ENCODE data around the gene KCNMA1.

KCNMA1 gene

DNA sequence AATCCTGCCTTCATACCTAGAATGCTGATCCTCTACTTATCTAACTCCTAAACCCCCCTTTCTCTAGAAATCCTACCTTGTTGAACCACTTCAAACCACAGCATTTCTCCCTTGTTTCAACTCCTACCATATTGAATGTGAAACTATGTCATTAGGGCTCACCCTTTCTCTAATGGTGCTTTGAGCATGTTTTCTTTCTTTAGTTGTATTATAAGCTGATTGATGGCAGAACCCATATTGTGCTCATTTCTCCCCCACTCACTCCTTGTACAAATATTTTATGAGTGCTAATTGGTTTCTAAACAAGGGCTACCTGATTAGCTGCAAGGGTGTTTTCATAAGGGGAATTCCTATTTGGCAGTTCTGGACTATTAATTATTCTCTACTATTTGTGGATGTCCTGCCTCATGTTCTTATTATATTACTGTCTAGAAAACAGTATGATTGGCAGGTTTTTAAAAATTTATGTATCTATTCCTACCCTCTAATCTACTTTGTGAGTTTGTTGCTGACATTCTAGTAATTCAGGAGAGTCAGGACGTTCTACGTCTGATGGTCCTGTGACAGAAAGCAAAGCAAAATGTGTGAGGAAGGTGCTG, 765.8 kb downstream of the KCNMA1 start:
- TF ChIP-seq EGR1 (IDR thresholded peaks at IDR 0.05) = no peak
- no peak for TF ChIP-seq EP300 (IDR thresholded peaks at IDR 0.05; ENCODE audit: borderline replicate concordance)
- TF ChIP-seq, protein P1, sequence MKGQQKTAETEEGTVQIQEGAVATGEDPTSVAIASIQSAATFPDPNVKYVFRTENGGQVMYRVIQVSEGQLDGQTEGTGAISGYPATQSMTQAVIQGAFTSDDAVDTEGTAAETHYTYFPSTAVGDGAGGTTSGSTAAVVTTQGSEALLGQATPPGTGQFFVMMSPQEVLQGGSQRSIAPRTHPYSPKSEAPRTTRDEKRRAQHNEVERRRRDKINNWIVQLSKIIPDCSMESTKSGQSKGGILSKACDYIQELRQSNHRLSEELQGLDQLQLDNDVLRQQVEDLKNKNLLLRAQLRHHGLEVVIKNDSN (IDR thresholded peaks at IDR 0.05) = no peak
- TF ChIP-seq TAF1 (IDR thresholded peaks at IDR 0.05; ENCODE audit: low read depth) = no peak
- TF ChIP-seq FOXM1 (IDR thresholded peaks at IDR 0.05; ENCODE audit: borderline replicate concordance, low read depth) = no peak
- TF ChIP-seq CEBPB (IDR thresholded peaks at IDR 0.05) = no peak
- no peak for TF ChIP-seq TEAD4 (IDR thresholded peaks at IDR 0.05)
- no peak for TF ChIP-seq RAD21 (IDR thresholded peaks at IDR 0.05; ENCODE audit: low read depth)
- no peak for TF ChIP-seq NFIC (IDR thresholded peaks at IDR 0.05)
- no peak for TF ChIP-seq CREB1 (IDR thresholded peaks at IDR 0.05; ENCODE audit: low read depth)
- TF ChIP-seq YY1 (IDR thresholded peaks at IDR 0.05; ENCODE audit: low read depth) = no peak
- no peak for TF ChIP-seq TCF12 (IDR thresholded peaks at IDR 0.05; ENCODE audit: low read depth)
- TF ChIP-seq, protein P2, sequence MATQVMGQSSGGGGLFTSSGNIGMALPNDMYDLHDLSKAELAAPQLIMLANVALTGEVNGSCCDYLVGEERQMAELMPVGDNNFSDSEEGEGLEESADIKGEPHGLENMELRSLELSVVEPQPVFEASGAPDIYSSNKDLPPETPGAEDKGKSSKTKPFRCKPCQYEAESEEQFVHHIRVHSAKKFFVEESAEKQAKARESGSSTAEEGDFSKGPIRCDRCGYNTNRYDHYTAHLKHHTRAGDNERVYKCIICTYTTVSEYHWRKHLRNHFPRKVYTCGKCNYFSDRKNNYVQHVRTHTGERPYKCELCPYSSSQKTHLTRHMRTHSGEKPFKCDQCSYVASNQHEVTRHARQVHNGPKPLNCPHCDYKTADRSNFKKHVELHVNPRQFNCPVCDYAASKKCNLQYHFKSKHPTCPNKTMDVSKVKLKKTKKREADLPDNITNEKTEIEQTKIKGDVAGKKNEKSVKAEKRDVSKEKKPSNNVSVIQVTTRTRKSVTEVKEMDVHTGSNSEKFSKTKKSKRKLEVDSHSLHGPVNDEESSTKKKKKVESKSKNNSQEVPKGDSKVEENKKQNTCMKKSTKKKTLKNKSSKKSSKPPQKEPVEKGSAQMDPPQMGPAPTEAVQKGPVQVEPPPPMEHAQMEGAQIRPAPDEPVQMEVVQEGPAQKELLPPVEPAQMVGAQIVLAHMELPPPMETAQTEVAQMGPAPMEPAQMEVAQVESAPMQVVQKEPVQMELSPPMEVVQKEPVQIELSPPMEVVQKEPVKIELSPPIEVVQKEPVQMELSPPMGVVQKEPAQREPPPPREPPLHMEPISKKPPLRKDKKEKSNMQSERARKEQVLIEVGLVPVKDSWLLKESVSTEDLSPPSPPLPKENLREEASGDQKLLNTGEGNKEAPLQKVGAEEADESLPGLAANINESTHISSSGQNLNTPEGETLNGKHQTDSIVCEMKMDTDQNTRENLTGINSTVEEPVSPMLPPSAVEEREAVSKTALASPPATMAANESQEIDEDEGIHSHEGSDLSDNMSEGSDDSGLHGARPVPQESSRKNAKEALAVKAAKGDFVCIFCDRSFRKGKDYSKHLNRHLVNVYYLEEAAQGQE (IDR thresholded peaks at IDR 0.05; ENCODE audit: low read depth) = no peak

- no peak for TF ChIP-seq YY1 (IDR thresholded peaks at IDR 0.05; ENCODE audit: low read depth)
- no peak for TF ChIP-seq CEBPB (IDR thresholded peaks at IDR 0.05)
- no peak for TF ChIP-seq TEAD4 (IDR thresholded peaks at IDR 0.05)
- TF ChIP-seq, protein P2 (IDR thresholded peaks at IDR 0.05; ENCODE audit: low read depth) = no peak
- TF ChIP-seq, protein P1 (IDR thresholded peaks at IDR 0.05) = no peak
- TF ChIP-seq FOXM1 (IDR thresholded peaks at IDR 0.05; ENCODE audit: borderline replicate concordance, low read depth) = no peak
- no peak for TF ChIP-seq TAF1 (IDR thresholded peaks at IDR 0.05; ENCODE audit: low read depth)
- no peak for TF ChIP-seq CREB1 (IDR thresholded peaks at IDR 0.05; ENCODE audit: low read depth)
- TF ChIP-seq NFIC (IDR thresholded peaks at IDR 0.05) = no peak
- TF ChIP-seq TCF12 (IDR thresholded peaks at IDR 0.05; ENCODE audit: low read depth) = no peak
- TF ChIP-seq EP300 (IDR thresholded peaks at IDR 0.05; ENCODE audit: borderline replicate concordance) = no peak
- TF ChIP-seq EGR1 (IDR thresholded peaks at IDR 0.05) = no peak
- TF ChIP-seq, protein P3, sequence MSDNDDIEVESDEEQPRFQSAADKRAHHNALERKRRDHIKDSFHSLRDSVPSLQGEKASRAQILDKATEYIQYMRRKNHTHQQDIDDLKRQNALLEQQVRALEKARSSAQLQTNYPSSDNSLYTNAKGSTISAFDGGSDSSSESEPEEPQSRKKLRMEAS (IDR thresholded peaks at IDR 0.05) = no peak
- no peak for TF ChIP-seq ZBTB7A (IDR thresholded peaks at IDR 0.05; ENCODE audit: low read depth)
- TF ChIP-seq RAD21 (IDR thresholded peaks at IDR 0.05; ENCODE audit: low read depth) = no peak
Measured at GRCh38 chr10:76869931-76870330, 767.7 kb downstream of the KCNMA1 start.

GRCh38 chr10:76868098-76868977, 769.3 kb downstream of the KCNMA1 start:
- no peak for TF ChIP-seq CREB1 (IDR thresholded peaks at IDR 0.05; ENCODE audit: low read depth)
- no peak for TF ChIP-seq ZBTB7A (IDR thresholded peaks at IDR 0.05; ENCODE audit: low read depth)
- TF ChIP-seq, protein P2 (IDR thresholded peaks at IDR 0.05; ENCODE audit: low read depth) = no peak
- TF ChIP-seq RAD21 (IDR thresholded peaks at IDR 0.05; ENCODE audit: low read depth) = no peak
- TF ChIP-seq, protein P1 (IDR thresholded peaks at IDR 0.05) = no peak
- no peak for TF ChIP-seq TAF1 (IDR thresholded peaks at IDR 0.05; ENCODE audit: low read depth)
- TF ChIP-seq, protein P3 (IDR thresholded peaks at IDR 0.05) = no peak
- no peak for TF ChIP-seq NFIC (IDR thresholded peaks at IDR 0.05)
- TF ChIP-seq CEBPB (IDR thresholded peaks at IDR 0.05) = no peak

Data from Ishikawa (cell line).